ENCODE results near the gene NCKAP5L. TPM values are rescaled to one million over a fixed set of nuclear protein-coding genes. Genes with fewer than 3 reads are reported as not detected.

NCKAP5L gene
- polyA plus RNA-seq, 2 of the 4 experiments (the other 2 are of a cell fraction): 3.0 to 8.5 TPM

- ChIA-PET CTCF (interaction anchor here (0.8 to 8.1 kb wide), 7 partner anchors 9 to 157 kb away, joined by 3 to 43 read pairs (median 4); no protein-coding TSS in a partner anchor), POLR2A (no interaction called here)
- TF ChIP-seq EHMT2 (IDR thresholded peaks at IDR 0.05; ENCODE audit: low read depth): no peak
- no peak for TF ChIP-seq MAFK (IDR thresholded peaks at IDR 0.05; ENCODE audit: partially characterized antibody)
- no peak for TF ChIP-seq MAX (IDR thresholded peaks at IDR 0.05)
- no peak for TF ChIP-seq HES2 (IDR thresholded peaks at IDR 0.05)
- TF ChIP-seq ZFP36 (IDR thresholded peaks at IDR 0.05; ENCODE audit: borderline replicate concordance, partially characterized antibody): no peak
- no peak for TF ChIP-seq PHF8 (IDR thresholded peaks at IDR 0.05; ENCODE audit: borderline replicate concordance, low read depth)
- TF ChIP-seq CHD2 (IDR thresholded peaks at IDR 0.05; ENCODE audit: low read length, partially characterized antibody): no peak
- TF ChIP-seq RNF2 (IDR thresholded peaks at IDR 0.05; ENCODE audit: borderline replicate concordance, low read depth): no peak
- Histone ChIP-seq H3K4me1 (0 out of 3 replicates have a peak, but pooled peaks cover 6% of the 10 kb centered on the region), H3K4me3 (no peak overlapping the region), H3K27ac (peak overlapping the region in 1 of 2 experiments; percentile 66; a peak in 3 of 6 replicates), H3K9me3 (no peaks in the 10 kb centered on the region), H3K4me2 (no peak overlapping the region)
- 87% methylated on average over 17 of the region's 17 CpGs for WGBS (ENCODE audit: missing lambda C conversion rate)
- DNase-seq (ENCODE audit: low read depth in 1 of 2, low spot score in 1 of 2) (no peak), ATAC-seq (no peak), FAIRE-seq (no peak)
Observed at GRCh38 chr12:49801141-49802063, 26.8 kb downstream of the NCKAP5L start.

- TF ChIP-seq RNF2 (IDR thresholded peaks at IDR 0.05; ENCODE audit: borderline replicate concordance, low read depth) (no peak), RCOR1 (IDR thresholded peaks at IDR 0.05; ENCODE audit: low read depth, low read length) (no peak)
- WGBS (ENCODE audit: missing lambda C conversion rate): 82% methylated on average over 11 of the region's 11 CpGs
- CTCF ChIA-PET: interaction anchor here (0.8 to 8.1 kb wide), 6 partner anchors 10 to 269 kb away, joined by 3 to 43 read pairs (median 4); no protein-coding TSS in a partner anchor
- Histone ChIP-seq H3K27ac (peak overlapping the region in 1 of 2 experiments; percentile 66; a peak in 3 of 6 replicates), H3K4me1 (0 out of 3 replicates have a peak, but pooled peaks cover 6% of the 10 kb centered on the region), H3K4me3 (no peak overlapping the region), H3K4me2 (no peak overlapping the region), H3K9me3 (no peaks in the 10 kb centered on the region)
- ATAC-seq (no peak), DNase-seq (ENCODE audit: low read depth in 1 of 2, low spot score in 1 of 2) (no peak), FAIRE-seq (no peak)
- POLR2A ChIA-PET: no interaction called here
Observed at GRCh38 chr12:49800421-49801140, 27.6 kb downstream of the NCKAP5L start.

- Histone ChIP-seq H3K4me1 (0 out of 3 replicates have a peak, but pooled peaks cover 6% of the 10 kb centered on the region), H3K4me3 (no peak overlapping the region), H3K27ac (no peak overlapping the region), H3K4me2 (no peak overlapping the region), H3K9me3 (no peaks in the 10 kb centered on the region)
- 73% methylated on average over 2 of the region's 2 CpGs for WGBS (ENCODE audit: missing lambda C conversion rate)
- FAIRE-seq: no peak
- no peak for DNase-seq (ENCODE audit: low read depth in 1 of 2, low spot score in 1 of 2)
- ChIA-PET CTCF (interaction anchor here (0.7 to 8.1 kb wide), 8 partner anchors 12 to 441 kb away, joined by 3 to 43 read pairs (median 4); no protein-coding TSS in a partner anchor), POLR2A (no interaction called here)
- ATAC-seq: no peak
- no peak for TF ChIP-seq HMGXB4 (CRISPR knock-in tag; IDR thresholded peaks at IDR 0.05; ENCODE audit: borderline replicate concordance)
- no peak for TF ChIP-seq ZNF302 (CRISPR knock-in tag; IDR thresholded peaks at IDR 0.05)
- no peak for TF ChIP-seq GATA3 (IDR thresholded peaks at IDR 0.05; ENCODE audit: borderline replicate concordance)
- no peak for TF ChIP-seq HOXB5 (CRISPR knock-in tag; IDR thresholded peaks at IDR 0.05)
- TF ChIP-seq EHF (CRISPR knock-in tag; IDR thresholded peaks at IDR 0.05): no peak
- TF ChIP-seq FOSB (CRISPR knock-in tag; IDR thresholded peaks at IDR 0.05): no peak
Observed at GRCh38 chr12:49798934-49799333, 29.3 kb downstream of the NCKAP5L start.

All from A549 (cell line).